ENCODE measurements around the gene RCVRN. TPM values are rescaled to one million over a fixed set of nuclear protein-coding genes. Genes with fewer than 3 reads are reported as not detected.

The RCVRN gene
- total and polyA plus RNA-seq, 7 donors = 0.23 TPM; not detected in 6

- Histone ChIP-seq H3K4me3 (no peak overlapping the region), H3K9me3 (no peaks in the 10 kb centered on the region), H3K27me3 (ENCODE audit: insufficient read depth in 3 of 3, low read length in 2 of 3) (peaks cover 0 to 1% (median 0%) of the 10 kb centered on the region in 3 donors), H3K4me1 (no peaks in the 10 kb centered on the region), H3K27ac (no peak overlapping the region), H3K36me3 (ENCODE audit: insufficient read depth in 1 of 2, low read depth in 1 of 2) (no peaks in the 10 kb centered on the region)
- WGBS, 3 donors = 90 to 94% (median 91%) methylated on average over 3 of the region's 3 CpGs
- TF ChIP-seq, protein P1, sequence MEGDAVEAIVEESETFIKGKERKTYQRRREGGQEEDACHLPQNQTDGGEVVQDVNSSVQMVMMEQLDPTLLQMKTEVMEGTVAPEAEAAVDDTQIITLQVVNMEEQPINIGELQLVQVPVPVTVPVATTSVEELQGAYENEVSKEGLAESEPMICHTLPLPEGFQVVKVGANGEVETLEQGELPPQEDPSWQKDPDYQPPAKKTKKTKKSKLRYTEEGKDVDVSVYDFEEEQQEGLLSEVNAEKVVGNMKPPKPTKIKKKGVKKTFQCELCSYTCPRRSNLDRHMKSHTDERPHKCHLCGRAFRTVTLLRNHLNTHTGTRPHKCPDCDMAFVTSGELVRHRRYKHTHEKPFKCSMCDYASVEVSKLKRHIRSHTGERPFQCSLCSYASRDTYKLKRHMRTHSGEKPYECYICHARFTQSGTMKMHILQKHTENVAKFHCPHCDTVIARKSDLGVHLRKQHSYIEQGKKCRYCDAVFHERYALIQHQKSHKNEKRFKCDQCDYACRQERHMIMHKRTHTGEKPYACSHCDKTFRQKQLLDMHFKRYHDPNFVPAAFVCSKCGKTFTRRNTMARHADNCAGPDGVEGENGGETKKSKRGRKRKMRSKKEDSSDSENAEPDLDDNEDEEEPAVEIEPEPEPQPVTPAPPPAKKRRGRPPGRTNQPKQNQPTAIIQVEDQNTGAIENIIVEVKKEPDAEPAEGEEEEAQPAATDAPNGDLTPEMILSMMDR (IDR thresholded peaks at IDR 0.05) = no peak
- ATAC-seq (no peak), DNase-seq (no peak)
- intact Hi-C loops (cut with DNase I) = no loop called here
Observed at GRCh38 chr17:9894231-9894630, 10.8 kb downstream of the RCVRN start.

DNA sequence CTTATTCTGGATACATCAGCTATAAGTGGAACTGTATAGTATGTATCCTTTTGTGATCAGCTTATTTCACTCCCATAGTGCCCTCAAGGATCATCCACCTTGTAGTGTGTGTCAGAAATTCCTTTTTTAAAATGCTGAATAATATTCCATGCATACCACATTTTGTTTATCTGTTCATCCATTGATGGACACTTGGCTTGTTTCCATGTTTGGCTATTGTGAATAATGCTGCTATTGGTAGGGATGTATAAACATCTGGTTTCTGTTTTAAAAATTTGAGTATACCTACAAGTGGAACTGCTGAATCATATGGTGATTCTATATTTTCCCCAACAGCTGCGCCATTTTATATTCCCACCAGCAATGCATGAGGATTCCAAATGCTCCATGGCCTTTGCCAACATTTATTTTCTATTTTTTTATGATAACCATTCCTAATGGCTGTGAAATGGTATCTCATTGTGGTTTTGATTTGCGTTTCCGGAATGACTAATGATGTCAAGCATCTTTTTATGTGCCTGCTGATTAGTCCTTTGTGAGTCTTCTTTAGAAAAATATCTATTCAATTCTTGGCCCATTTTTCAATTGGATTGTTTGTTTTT is 11.6 kb downstream of the RCVRN start:
- intact Hi-C loops (cut with DNase I) = no loop called here
- 41 to 52% (median 50%) methylated on average over 3 of the region's 3 CpGs for WGBS, 3 donors
- no peak overlapping the region for H3K4me3 ChIP-seq
- H3K4me1 ChIP-seq = no peaks in the 10 kb centered on the region
- no peak for DNase-seq
- TF ChIP-seq, protein P1 (IDR thresholded peaks at IDR 0.05) = no peak
- H3K36me3 ChIP-seq (ENCODE audit: insufficient read depth in 1 of 2, low read depth in 1 of 2) = no peaks in the 10 kb centered on the region
- no peak for ATAC-seq
- no peaks in the 10 kb centered on the region for H3K9me3 ChIP-seq
- no peak overlapping the region for H3K27ac ChIP-seq
- peaks cover 0 to 1% (median 0%) of the 10 kb centered on the region in 3 donors for H3K27me3 ChIP-seq (ENCODE audit: insufficient read depth in 3 of 3, low read length in 2 of 3)

DNA sequence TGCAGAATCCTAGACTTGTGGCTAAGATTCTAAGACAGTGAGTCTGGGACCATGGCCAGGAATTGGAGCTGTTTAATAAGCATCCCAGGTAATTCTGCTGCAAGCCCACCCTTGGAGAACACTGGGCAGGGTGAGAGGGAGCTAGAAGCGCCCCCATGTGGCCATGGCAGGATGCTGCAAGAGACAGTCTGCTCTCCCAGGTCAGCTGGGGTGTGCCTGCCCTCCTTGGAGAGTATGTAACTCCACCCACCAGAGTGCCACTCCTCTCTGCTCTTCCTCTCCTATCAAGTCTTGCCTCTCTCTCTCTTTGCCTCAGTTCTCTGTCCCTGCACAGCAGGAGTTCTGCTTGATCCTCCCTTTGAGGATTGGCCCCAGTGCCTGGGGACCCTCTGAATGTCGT is 14.9 kb downstream of the RCVRN start:
- ATAC-seq = peak in 1 of 4 donors; percentile 56
- WGBS, 3 donors = 18 to 35% (median 32%) methylated on average over 2 of the region's 2 CpGs
- Histone ChIP-seq H3K4me1 (no peaks in the 10 kb centered on the region), H3K9me3 (no peaks in the 10 kb centered on the region), H3K27me3 (ENCODE audit: insufficient read depth in 3 of 3, low read length in 2 of 3) (peaks cover 0 to 1% (median 0%) of the 10 kb centered on the region in 3 donors), H3K27ac (no peak overlapping the region), H3K36me3 (ENCODE audit: insufficient read depth in 1 of 2, low read depth in 1 of 2) (no peaks in the 10 kb centered on the region), H3K4me3 (no peak overlapping the region)
- TF ChIP-seq, protein P1 (IDR thresholded peaks at IDR 0.05) = peak; percentile 32
- intact Hi-C loops (cut with DNase I) = no loop called here
- no peak for DNase-seq

- Histone ChIP-seq H3K36me3 (ENCODE audit: insufficient read depth in 1 of 2, low read depth in 1 of 2) (no peaks in the 10 kb centered on the region), H3K27ac (no peak overlapping the region), H3K9me3 (peaks cover 17% of the 10 kb centered on the region), H3K4me1 (no peaks in the 10 kb centered on the region), H3K4me3 (no peak overlapping the region), H3K27me3 (ENCODE audit: insufficient read depth in 3 of 3, low read length in 2 of 3) (no peaks in the 10 kb centered on the region)
- WGBS, 3 donors = 81 to 87% (median 85%) methylated on average over 8 of the region's 8 CpGs
- TF ChIP-seq, protein P1 (IDR thresholded peaks at IDR 0.05) = no peak
- DNase-seq = no peak
- intact Hi-C loops (cut with DNase I) = no loop called here
- ATAC-seq = no peak
Observed at GRCh38 chr17:9887508-9887907, 17.6 kb downstream of the RCVRN start.
